ENCODE measurements around the gene CREBBP.
"Not testable (repeated sequence)": the region's sequence is repeated elsewhere in the genome, so short reads cannot be mapped to it uniquely, and the experiment has no call there.

Gene CREBBP

GRCh38 chr16:3716831-3717234, 163.7 kb downstream of the CREBBP start:
- Histone ChIP-seq H3K14ac (ENCODE audit: low read length in 2 of 2) (peak overlapping the region in 1 of 2 experiments; percentile 84), H3K4me3 (ENCODE audit: insufficient read depth in 1 of 2, low read depth in 1 of 2, low read length in 2 of 2) (peak overlapping the region; percentile 93 to 97)

GRCh38 chr16:3715430-3715829, 165.1 kb downstream of the CREBBP start:
- no peak for DNase-seq
- WGBS: 83% methylated on average over 7 of the region's 7 CpGs
- H2BK12ac ChIP-seq (ENCODE audit: low read length in 2 of 2): no peak overlapping the region
- H3K36me3 ChIP-seq (ENCODE audit: control insufficient read depth in 1 of 2, insufficient read depth in 2 of 2, low read depth in 1 of 2, low read length in 2 of 2): peaks cover 13 to 16% of the 10 kb centered on the region in 2 experiments
- H4K91ac ChIP-seq (ENCODE audit: low read length): no peak overlapping the region
- no peak overlapping the region for H3K27ac ChIP-seq (ENCODE audit: low read length, poor library complexity, severe bottlenecking)
- H3K4me2 ChIP-seq (ENCODE audit: low read length, poor library complexity, severe bottlenecking): no peak overlapping the region
- H3K9me3 ChIP-seq (ENCODE audit: control insufficient read depth, low read length): no peaks in the 10 kb centered on the region
- no peak overlapping the region for H3K4ac ChIP-seq (ENCODE audit: low read depth in 1 of 2, low read length in 2 of 2)
- no peak overlapping the region for H3K23ac ChIP-seq (ENCODE audit: low read length in 2 of 2)
- H4K8ac ChIP-seq (ENCODE audit: low read length): no peak overlapping the region
- H3K4me3 ChIP-seq (ENCODE audit: insufficient read depth in 1 of 2, low read depth in 1 of 2, low read length in 2 of 2): no peak overlapping the region
- no peaks in the 10 kb centered on the region for H3K27me3 ChIP-seq (ENCODE audit: control insufficient read depth in 1 of 2, insufficient read depth in 1 of 2, low read length in 2 of 2)
- H2AK5ac ChIP-seq (ENCODE audit: low read length, severe bottlenecking): no peak overlapping the region
- H3K14ac ChIP-seq (ENCODE audit: low read length in 2 of 2): no peak overlapping the region
- peaks cover 33% of the 10 kb centered on the region for H3K79me1 ChIP-seq (replicated peaks; ENCODE audit: low read length, poor library complexity, severe bottlenecking)
- no peak overlapping the region for H2BK5ac ChIP-seq (ENCODE audit: low read depth, low read length, poor library complexity, severe bottlenecking)
- no peak overlapping the region for H3K9ac ChIP-seq (ENCODE audit: low read length)
- H3K18ac ChIP-seq (ENCODE audit: low read depth in 1 of 2, low read length in 2 of 2): no peak overlapping the region
- H2BK15ac ChIP-seq (ENCODE audit: low read depth, poor library complexity, severe bottlenecking): no peak overlapping the region
- no peak overlapping the region for H2BK120ac ChIP-seq (ENCODE audit: low read depth, low read length)
- no peak overlapping the region for H2AFZ ChIP-seq (ENCODE audit: low read depth, low read length)
- peaks cover 9% of the 10 kb centered on the region for H3K4me1 ChIP-seq (ENCODE audit: control insufficient read depth, insufficient read depth, low read depth, low read length)

More at GRCh38 chr16:3716831-3717234, 163.7 kb downstream of the CREBBP start:
- Histone ChIP-seq H4K8ac (ENCODE audit: low read length) (peak overlapping the region; percentile 62), H3K9ac (ENCODE audit: low read length) (peak overlapping the region; percentile 95), H3K23ac (ENCODE audit: low read length in 2 of 2) (no peak overlapping the region), H2BK5ac (ENCODE audit: low read depth, low read length, poor library complexity, severe bottlenecking) (no peak overlapping the region), H3K79me1 (replicated peaks; ENCODE audit: low read length, poor library complexity, severe bottlenecking) (peaks cover 29% of the 10 kb centered on the region), H3K4me2 (ENCODE audit: low read length, poor library complexity, severe bottlenecking) (peak overlapping the region; percentile 97), H3K4ac (ENCODE audit: low read depth in 1 of 2, low read length in 2 of 2) (peak overlapping the region; percentile 71 to 90), H3K27me3 (ENCODE audit: control insufficient read depth in 1 of 2, insufficient read depth in 1 of 2, low read length in 2 of 2) (no peaks in the 10 kb centered on the region), H2BK12ac (ENCODE audit: low read length in 2 of 2) (peak overlapping the region in 1 of 2 experiments; percentile 35), H2BK15ac (ENCODE audit: low read depth, poor library complexity, severe bottlenecking) (peak overlapping the region; percentile 65), H2AFZ (ENCODE audit: low read depth, low read length) (peak overlapping the region; percentile 97), H2BK120ac (ENCODE audit: low read depth, low read length) (peak overlapping the region; percentile 57), H2AK5ac (ENCODE audit: low read length, severe bottlenecking) (no peak overlapping the region), H3K4me1 (ENCODE audit: control insufficient read depth, insufficient read depth, low read depth, low read length) (peaks cover 9% of the 10 kb centered on the region), H4K91ac (ENCODE audit: low read length) (peak overlapping the region; percentile 52), H3K27ac (ENCODE audit: low read length, poor library complexity, severe bottlenecking) (no peak overlapping the region), H3K36me3 (ENCODE audit: control insufficient read depth in 1 of 2, insufficient read depth in 2 of 2, low read depth in 1 of 2, low read length in 2 of 2) (peaks cover 13 to 16% of the 10 kb centered on the region in 2 experiments), H3K9me3 (ENCODE audit: control insufficient read depth, low read length) (no peaks in the 10 kb centered on the region), H3K18ac (ENCODE audit: low read depth in 1 of 2, low read length in 2 of 2) (peak overlapping the region; percentile 30 to 93)
- DNase-seq: peak; percentile 40
- WGBS: under 1% methylated on average over 33 of the region's 34 CpGs

GRCh38 chr16:3714378-3714777, 166.1 kb downstream of the CREBBP start:
- DNase-seq; H3K4me3 ChIP-seq (ENCODE audit: insufficient read depth in 1 of 2, low read depth in 1 of 2, low read length in 2 of 2); H3K4ac ChIP-seq (ENCODE audit: low read depth in 1 of 2, low read length in 2 of 2); H3K18ac ChIP-seq (ENCODE audit: low read depth in 1 of 2, low read length in 2 of 2); H2BK120ac ChIP-seq (ENCODE audit: low read depth, low read length); H2BK15ac ChIP-seq (ENCODE audit: low read depth, poor library complexity, severe bottlenecking); H2BK5ac ChIP-seq (ENCODE audit: low read depth, low read length, poor library complexity, severe bottlenecking); H3K23ac ChIP-seq (ENCODE audit: low read length in 2 of 2); H2AK5ac ChIP-seq (ENCODE audit: low read length, severe bottlenecking); H3K4me2 ChIP-seq (ENCODE audit: low read length, poor library complexity, severe bottlenecking); H2BK12ac ChIP-seq (ENCODE audit: low read length in 2 of 2); H3K9ac ChIP-seq (ENCODE audit: low read length); H2AFZ ChIP-seq (ENCODE audit: low read depth, low read length); H3K4me1 ChIP-seq (ENCODE audit: control insufficient read depth, insufficient read depth, low read depth, low read length); H3K27ac ChIP-seq (ENCODE audit: low read length, poor library complexity, severe bottlenecking); H3K9me3 ChIP-seq (ENCODE audit: control insufficient read depth, low read length); H4K91ac ChIP-seq (ENCODE audit: low read length); H4K8ac ChIP-seq (ENCODE audit: low read length); H3K14ac ChIP-seq (ENCODE audit: low read length in 2 of 2); H3K27me3 ChIP-seq (ENCODE audit: control insufficient read depth in 1 of 2, insufficient read depth in 1 of 2, low read length in 2 of 2): not testable (repeated sequence)
- peaks cover 13 to 16% of the 10 kb centered on the region in 2 experiments for H3K36me3 ChIP-seq (ENCODE audit: control insufficient read depth in 1 of 2, insufficient read depth in 2 of 2, low read depth in 1 of 2, low read length in 2 of 2)
- WGBS: 100% methylated on average over 10 of the region's 10 CpGs
- peaks cover 33% of the 10 kb centered on the region for H3K79me1 ChIP-seq (replicated peaks; ENCODE audit: low read length, poor library complexity, severe bottlenecking)

- DNase-seq: no peak
- H4K8ac ChIP-seq (ENCODE audit: low read length): no peak overlapping the region
- 96% methylated on average over 15 of the region's 15 CpGs for WGBS
Observed at GRCh38 chr16:3713587-3714242, 166.8 kb downstream of the CREBBP start.

More at GRCh38 chr16:3713587-3714242, 166.8 kb downstream of the CREBBP start:
- H3K36me3 ChIP-seq (ENCODE audit: control insufficient read depth in 1 of 2, insufficient read depth in 2 of 2, low read depth in 1 of 2, low read length in 2 of 2): peaks cover 13 to 16% of the 10 kb centered on the region in 2 experiments
- H3K27ac ChIP-seq (ENCODE audit: low read length, poor library complexity, severe bottlenecking): no peak overlapping the region
- H2BK120ac ChIP-seq (ENCODE audit: low read depth, low read length): no peak overlapping the region
- H4K91ac ChIP-seq (ENCODE audit: low read length): no peak overlapping the region
- no peaks in the 10 kb centered on the region for H3K27me3 ChIP-seq (ENCODE audit: control insufficient read depth in 1 of 2, insufficient read depth in 1 of 2, low read length in 2 of 2)
- no peak overlapping the region for H2AK5ac ChIP-seq (ENCODE audit: low read length, severe bottlenecking)
- H3K4ac ChIP-seq (ENCODE audit: low read depth in 1 of 2, low read length in 2 of 2): no peak overlapping the region
- H3K9me3 ChIP-seq (ENCODE audit: control insufficient read depth, low read length): no peaks in the 10 kb centered on the region
- H3K18ac ChIP-seq (ENCODE audit: low read depth in 1 of 2, low read length in 2 of 2): no peak overlapping the region
- H3K23ac ChIP-seq (ENCODE audit: low read length in 2 of 2): no peak overlapping the region
- peaks cover 33% of the 10 kb centered on the region for H3K79me1 ChIP-seq (replicated peaks; ENCODE audit: low read length, poor library complexity, severe bottlenecking)
- H3K9ac ChIP-seq (ENCODE audit: low read length): no peak overlapping the region
- no peak overlapping the region for H3K4me2 ChIP-seq (ENCODE audit: low read length, poor library complexity, severe bottlenecking)
- peak overlapping the region; percentile 31 for H2BK15ac ChIP-seq (ENCODE audit: low read depth, poor library complexity, severe bottlenecking)
- H3K4me3 ChIP-seq (ENCODE audit: insufficient read depth in 1 of 2, low read depth in 1 of 2, low read length in 2 of 2): peak overlapping the region in 1 of 2 experiments; percentile 22
- no peak overlapping the region for H3K14ac ChIP-seq (ENCODE audit: low read length in 2 of 2)
- no peak overlapping the region for H2BK12ac ChIP-seq (ENCODE audit: low read length in 2 of 2)
- no peak overlapping the region for H2BK5ac ChIP-seq (ENCODE audit: low read depth, low read length, poor library complexity, severe bottlenecking)
- peaks cover 9% of the 10 kb centered on the region for H3K4me1 ChIP-seq (ENCODE audit: control insufficient read depth, insufficient read depth, low read depth, low read length)
- no peak overlapping the region for H2AFZ ChIP-seq (ENCODE audit: low read depth, low read length)
